ENCODE data around the gene ACTRT2.

Gene ACTRT2

GRCh38 chr1:3019007-3019515 is 2.2 kb upstream of the ACTRT2 start:
- no peak for FAIRE-seq

GRCh38 chr1:3019516-3020051 is 1.7 kb upstream of the ACTRT2 start:
- no peak for FAIRE-seq

- no peak for FAIRE-seq
These were observed 881 bp upstream of the ACTRT2 start for GRCh38 chr1:3020263-3020909.

GRCh38 chr1:3021801-3022401 is 634 bp downstream of the ACTRT2 start:
- FAIRE-seq = no peak

- FAIRE-seq = no peak
These were observed 1.3 kb downstream of the ACTRT2 start for GRCh38 chr1:3022511-3022973.

GRCh38 chr1:3022976-3023375 is 1.7 kb downstream of the ACTRT2 start:
- FAIRE-seq = no peak

- FAIRE-seq = no peak
These were observed 2.8 kb downstream of the ACTRT2 start for GRCh38 chr1:3024019-3024418.

GRCh38 chr1:3024588-3024987 is 3.3 kb downstream of the ACTRT2 start:
- no peak for FAIRE-seq

GRCh38 chr1:3026124-3026523 is 4.9 kb downstream of the ACTRT2 start:
- FAIRE-seq = no peak

- no peak for FAIRE-seq
These were observed 5.5 kb downstream of the ACTRT2 start for GRCh38 chr1:3026581-3027391.

GRCh38 chr1:3027611-3028371 is 6.5 kb downstream of the ACTRT2 start:
- FAIRE-seq = no peak

- no peak for FAIRE-seq
These were observed 7.4 kb downstream of the ACTRT2 start for GRCh38 chr1:3028531-3029282.

- no peak for FAIRE-seq
These were observed 8.3 kb downstream of the ACTRT2 start for GRCh38 chr1:3029481-3029961.

GRCh38 chr1:3029991-3030662 is 8.9 kb downstream of the ACTRT2 start:
- FAIRE-seq = no peak

- no peak for FAIRE-seq
These were observed 9.6 kb downstream of the ACTRT2 start for GRCh38 chr1:3030663-3031381.

GRCh38 chr1:3031401-3032221 is 10.3 kb downstream of the ACTRT2 start:
- no peak for FAIRE-seq

- FAIRE-seq = no peak
These were observed 11.2 kb downstream of the ACTRT2 start for GRCh38 chr1:3032371-3033039.

GRCh38 chr1:3033040-3033789 is 11.9 kb downstream of the ACTRT2 start:
- no peak for FAIRE-seq
